ENCODE data around the gene NXPE3. TPM values are rescaled to one million over a fixed set of nuclear protein-coding genes. Genes with fewer than 3 reads are reported as not detected.

Gene NXPE3
- total RNA-seq, 3 donors from 2014 or later (not counting 1 experiment from before 2014, with no cell fraction given), result 17.0 to 27.1 (median 21.1) TPM

- peak in 1 of 2 donors; percentile 55 for DNase-seq
- Mint-ChIP-seq H3K9me3 (no peaks in the 10 kb centered on the region), H3K27me3 (ENCODE audit: low read depth in 2 of 2) (no peaks in the 10 kb centered on the region), H3K27ac (peak overlapping the region in 1 of 2 donors; percentile 47), H3K4me3 (no peak overlapping the region), H3K4me1 (peaks cover 16 to 23% of the 10 kb centered on the region in 2 donors), H3K36me3 (peaks cover 46% of the 10 kb centered on the region)
- WGBS (ENCODE audit: insufficient coverage), result 75% methylated on average over 5 of the region's 5 CpGs
- H3K4me3 ChIP-seq (ENCODE audit: low read length), result no peak overlapping the region
- H3K9me3 ChIP-seq (ENCODE audit: control insufficient read depth, insufficient read depth, low read length), result no peaks in the 10 kb centered on the region
- no peaks in the 10 kb centered on the region for H3K27me3 ChIP-seq (ENCODE audit: control insufficient read depth, insufficient read depth, low read length)
- TF ChIP-seq CTCF (IDR thresholded peaks at IDR 0.05), result no peak
- peaks cover 59% of the 10 kb centered on the region for H3K36me3 ChIP-seq (ENCODE audit: control insufficient read depth, insufficient read depth, low read length)
- H3K27ac ChIP-seq (ENCODE audit: low read length), result no peak overlapping the region
- peaks cover under 1% of the 10 kb centered on the region for H3K4me1 ChIP-seq (ENCODE audit: control insufficient read depth, insufficient read depth, low read length)
- intact Hi-C loops (cut with micrococcal nuclease), result no loop called here
- no peak for ATAC-seq
Observed at GRCh38 chr3:101784855-101785613, 6.0 kb downstream of the NXPE3 start.

- TF ChIP-seq CTCF (IDR thresholded peaks at IDR 0.05), result no peak
- peaks cover 0 to 4% of the 10 kb centered on the region in 2 donors for H3K9me3 Mint-ChIP-seq
- no peak for DNase-seq
- WGBS (ENCODE audit: insufficient coverage), result 85% methylated on average over 3 of the region's 4 CpGs
- no peak overlapping the region for H3K27ac Mint-ChIP-seq
- intact Hi-C loops (cut with micrococcal nuclease), result no loop called here
- ATAC-seq, result no peak
- H3K36me3 ChIP-seq (ENCODE audit: control insufficient read depth, insufficient read depth, low read length), result peaks cover 51% of the 10 kb centered on the region
- H3K4me1 ChIP-seq (ENCODE audit: control insufficient read depth, insufficient read depth, low read length), result no peaks in the 10 kb centered on the region
- no peaks in the 10 kb centered on the region for H3K27me3 Mint-ChIP-seq (ENCODE audit: low read depth in 2 of 2)
- H3K27ac ChIP-seq (ENCODE audit: low read length), result no peak overlapping the region
- H3K36me3 Mint-ChIP-seq, result peaks cover 43% of the 10 kb centered on the region
- no peaks in the 10 kb centered on the region for H3K9me3 ChIP-seq (ENCODE audit: control insufficient read depth, insufficient read depth, low read length)
- H3K4me3 ChIP-seq (ENCODE audit: low read length), result no peak overlapping the region
- no peak overlapping the region for H3K4me3 Mint-ChIP-seq
- H3K4me1 Mint-ChIP-seq, result peaks cover 34 to 35% of the 10 kb centered on the region in 2 donors
- H3K27me3 ChIP-seq (ENCODE audit: control insufficient read depth, insufficient read depth, low read length), result no peaks in the 10 kb centered on the region
Observed at GRCh38 chr3:101791778-101792177, 12.8 kb downstream of the NXPE3 start.

- H3K4me1 ChIP-seq (ENCODE audit: control insufficient read depth, insufficient read depth, low read length), result no peaks in the 10 kb centered on the region
- DNase-seq (no peak), ATAC-seq (no peak)
- H3K36me3 Mint-ChIP-seq, result peaks cover 30% of the 10 kb centered on the region
- H3K9me3 ChIP-seq (ENCODE audit: control insufficient read depth, insufficient read depth, low read length), result no peaks in the 10 kb centered on the region
- no peaks in the 10 kb centered on the region for H3K27me3 Mint-ChIP-seq (ENCODE audit: low read depth in 2 of 2)
- no peaks in the 10 kb centered on the region for H3K27me3 ChIP-seq (ENCODE audit: control insufficient read depth, insufficient read depth, low read length)
- peak overlapping the region in 1 of 2 donors; percentile 52 for H3K27ac Mint-ChIP-seq
- no peak overlapping the region for H3K4me3 Mint-ChIP-seq
- H3K4me3 ChIP-seq (ENCODE audit: low read length), result no peak overlapping the region
- H3K9me3 Mint-ChIP-seq, result peaks cover 0 to 4% of the 10 kb centered on the region in 2 donors
- intact Hi-C loops (cut with micrococcal nuclease), result no loop called here
- 96% methylated on average over 3 of the region's 3 CpGs for WGBS (ENCODE audit: insufficient coverage)
- H3K36me3 ChIP-seq (ENCODE audit: control insufficient read depth, insufficient read depth, low read length), result peaks cover 27% of the 10 kb centered on the region
- H3K27ac ChIP-seq (ENCODE audit: low read length), result no peak overlapping the region
- no peak for TF ChIP-seq CTCF (IDR thresholded peaks at IDR 0.05)
- H3K4me1 Mint-ChIP-seq, result peaks cover 31 to 41% of the 10 kb centered on the region in 2 donors
Observed at GRCh38 chr3:101796077-101796680, 17.2 kb downstream of the NXPE3 start.
